ENCODE data around the gene GNB3. TPM values are rescaled to one million over a fixed set of nuclear protein-coding genes. Genes with fewer than 3 reads are reported as not detected.
"Not testable (repeated sequence)": the region's sequence is repeated elsewhere in the genome, so short reads cannot be mapped to it uniquely, and the experiment has no call there.

Gene GNB3
- total RNA-seq, 2 donors from 2014 or later = 0.66 TPM; not detected in 1

GRCh38 chr12:6852651-6853354 lies 12.1 kb downstream of the GNB3 start:
- ATAC-seq (replicated peaks) = peak; percentile 10
- Mint-ChIP-seq H3K9me3 (no peaks in the 10 kb centered on the region), H3K27me3 (no peaks in the 10 kb centered on the region), H3K27ac (peak overlapping the region; percentile 91), H3K4me3 (peak overlapping the region; percentile 86), H3K36me3 (ENCODE audit: low read depth) (peaks cover 59% of the 10 kb centered on the region), H3K4me1 (peaks cover 20% of the 10 kb centered on the region)

- Mint-ChIP-seq H3K4me1 (peaks cover 20% of the 10 kb centered on the region), H3K4me3 (peak overlapping the region; percentile 86), H3K27me3 (no peaks in the 10 kb centered on the region), H3K36me3 (ENCODE audit: low read depth) (peaks cover 67% of the 10 kb centered on the region), H3K9me3 (no peaks in the 10 kb centered on the region), H3K27ac (peak overlapping the region; percentile 91)
- ATAC-seq (replicated peaks) = no peak
Observed at GRCh38 chr12:6853626-6854025, 12.9 kb downstream of the GNB3 start.

- peaks cover 20% of the 10 kb centered on the region for H3K4me1 Mint-ChIP-seq
- H3K36me3 Mint-ChIP-seq (ENCODE audit: low read depth) = peaks cover 70% of the 10 kb centered on the region
- H3K27me3 Mint-ChIP-seq = no peaks in the 10 kb centered on the region
- H3K4me3 Mint-ChIP-seq = peak overlapping the region; percentile 86
- ATAC-seq (replicated peaks) = no peak
- H3K27ac Mint-ChIP-seq = peak overlapping the region; percentile 91
- H3K9me3 Mint-ChIP-seq = no peaks in the 10 kb centered on the region
Observed at GRCh38 chr12:6854036-6854435, 13.3 kb downstream of the GNB3 start.

- H3K4me1 Mint-ChIP-seq = peaks cover 12% of the 10 kb centered on the region
- H3K27ac Mint-ChIP-seq = no peak overlapping the region
- H3K4me3 Mint-ChIP-seq = no peak overlapping the region
- no peaks in the 10 kb centered on the region for H3K27me3 Mint-ChIP-seq
- H3K9me3 Mint-ChIP-seq = no peaks in the 10 kb centered on the region
- H3K36me3 Mint-ChIP-seq (ENCODE audit: low read depth) = peaks cover 73% of the 10 kb centered on the region
- ATAC-seq (replicated peaks) = no peak
Observed at GRCh38 chr12:6855322-6855721, 14.6 kb downstream of the GNB3 start.

GRCh38 chr12:6858799-6859198 lies 18.1 kb downstream of the GNB3 start:
- no peaks in the 10 kb centered on the region for H3K9me3 Mint-ChIP-seq
- H3K4me3 Mint-ChIP-seq = no peak overlapping the region
- no peak overlapping the region for H3K27ac Mint-ChIP-seq
- no peak for ATAC-seq (replicated peaks)
- peaks cover 100% of the 10 kb centered on the region for H3K36me3 Mint-ChIP-seq (ENCODE audit: low read depth)
- H3K27me3 Mint-ChIP-seq = no peaks in the 10 kb centered on the region
- peaks cover 9% of the 10 kb centered on the region for H3K4me1 Mint-ChIP-seq

- no peak overlapping the region for H3K4me3 Mint-ChIP-seq
- H3K4me1 Mint-ChIP-seq = peaks cover 4% of the 10 kb centered on the region
- H3K36me3 Mint-ChIP-seq (ENCODE audit: low read depth) = peaks cover 98% of the 10 kb centered on the region
- no peak for ATAC-seq (replicated peaks)
- no peaks in the 10 kb centered on the region for H3K27me3 Mint-ChIP-seq
- H3K9me3 Mint-ChIP-seq = no peaks in the 10 kb centered on the region
- H3K27ac Mint-ChIP-seq = no peak overlapping the region
Observed at GRCh38 chr12:6860116-6860515, 19.4 kb downstream of the GNB3 start.

- Mint-ChIP-seq H3K9me3 (no peaks in the 10 kb centered on the region), H3K27me3 (no peaks in the 10 kb centered on the region), H3K27ac (peak overlapping the region; percentile 34), H3K4me3 (no peak overlapping the region), H3K36me3 (ENCODE audit: low read depth) (peaks cover 98% of the 10 kb centered on the region), H3K4me1 (peaks cover 4% of the 10 kb centered on the region)
- ATAC-seq (replicated peaks) = no peak
Observed at GRCh38 chr12:6860942-6861341, 20.2 kb downstream of the GNB3 start.

GRCh38 chr12:6861391-6861790 lies 20.7 kb downstream of the GNB3 start:
- peaks cover 97% of the 10 kb centered on the region for H3K36me3 Mint-ChIP-seq (ENCODE audit: low read depth)
- H3K9me3 Mint-ChIP-seq = no peaks in the 10 kb centered on the region
- H3K4me3 Mint-ChIP-seq = no peak overlapping the region
- H3K27me3 Mint-ChIP-seq = no peaks in the 10 kb centered on the region
- peaks cover 4% of the 10 kb centered on the region for H3K4me1 Mint-ChIP-seq
- peak overlapping the region; percentile 34 for H3K27ac Mint-ChIP-seq
- no peak for ATAC-seq (replicated peaks)

GRCh38 chr12:6863033-6863432 lies 22.3 kb downstream of the GNB3 start:
- Mint-ChIP-seq H3K4me1 (peaks cover 4% of the 10 kb centered on the region), H3K36me3 (ENCODE audit: low read depth) (peaks cover 97% of the 10 kb centered on the region), H3K9me3 (no peaks in the 10 kb centered on the region), H3K27ac (peak overlapping the region; percentile 36), H3K27me3 (no peaks in the 10 kb centered on the region), H3K4me3 (no peak overlapping the region)
- no peak for ATAC-seq (replicated peaks)

GRCh38 chr12:6863586-6864321 lies 23.0 kb downstream of the GNB3 start:
- Mint-ChIP-seq H3K27ac (peak overlapping the region; percentile 36), H3K27me3 (no peaks in the 10 kb centered on the region), H3K36me3 (ENCODE audit: low read depth) (peaks cover 97% of the 10 kb centered on the region), H3K4me3 (no peak overlapping the region), H3K9me3 (no peaks in the 10 kb centered on the region), H3K4me1 (peaks cover 6% of the 10 kb centered on the region)
- no peak for ATAC-seq (replicated peaks)

- Mint-ChIP-seq H3K27ac (peak overlapping the region; percentile 19), H3K4me3 (peak overlapping the region; percentile 94), H3K4me1 (peaks cover 17% of the 10 kb centered on the region), H3K36me3 (ENCODE audit: low read depth) (peaks cover 97% of the 10 kb centered on the region)
- not testable (repeated sequence) for H3K27me3 Mint-ChIP-seq; H3K9me3 Mint-ChIP-seq; ATAC-seq (replicated peaks)
Observed at GRCh38 chr12:6865307-6865706, 24.6 kb downstream of the GNB3 start.

GRCh38 chr12:6866163-6866919 lies 25.6 kb downstream of the GNB3 start:
- H3K9me3 Mint-ChIP-seq = no peaks in the 10 kb centered on the region
- peaks cover 25% of the 10 kb centered on the region for H3K4me1 Mint-ChIP-seq

GRCh38 chr12:6866920-6867412 lies 26.2 kb downstream of the GNB3 start:
- Mint-ChIP-seq H3K27ac (peak overlapping the region; percentile 96), H3K27me3 (no peaks in the 10 kb centered on the region), H3K9me3 (no peaks in the 10 kb centered on the region), H3K4me1 (peaks cover 31% of the 10 kb centered on the region), H3K4me3 (peak overlapping the region; percentile 94), H3K36me3 (ENCODE audit: low read depth) (peaks cover 97% of the 10 kb centered on the region)
- ATAC-seq (replicated peaks) = peak; percentile 5

More at GRCh38 chr12:6866163-6866919, 25.6 kb downstream of the GNB3 start:
- H3K27ac Mint-ChIP-seq = peak overlapping the region; percentile 96
- peaks cover 97% of the 10 kb centered on the region for H3K36me3 Mint-ChIP-seq (ENCODE audit: low read depth)
- no peak for ATAC-seq (replicated peaks)
- H3K4me3 Mint-ChIP-seq = peak overlapping the region; percentile 94
- no peaks in the 10 kb centered on the region for H3K27me3 Mint-ChIP-seq

GRCh38 chr12:6867413-6868210 lies 26.9 kb downstream of the GNB3 start, which contains the start of gene TPI1:
TPI1 (plus strand) TSS chr12:6867531; CDS start chr12:6867567, 36 bp downstream.
- Mint-ChIP-seq H3K4me3 (peak within 1 kb of the TSS; percentile 94), H3K9me3 (no peaks in the 10 kb centered on the region), H3K4me1 (peaks cover 37% of the 10 kb centered on the region), H3K36me3 (ENCODE audit: low read depth) (peaks cover 97% of the 10 kb centered on the region), H3K27ac (peak within 1 kb of the TSS; percentile 96), H3K27me3 (no peaks in the 10 kb centered on the region)
- peak; percentile 74 for ATAC-seq (replicated peaks)
